ENCODE measurements around the gene FOXP2. TPM values are rescaled to one million over a fixed set of nuclear protein-coding genes. Genes with fewer than 3 reads are reported as not detected.

The FOXP2 gene
- polyA plus RNA-seq, 3 donors, result not detected

DNA sequence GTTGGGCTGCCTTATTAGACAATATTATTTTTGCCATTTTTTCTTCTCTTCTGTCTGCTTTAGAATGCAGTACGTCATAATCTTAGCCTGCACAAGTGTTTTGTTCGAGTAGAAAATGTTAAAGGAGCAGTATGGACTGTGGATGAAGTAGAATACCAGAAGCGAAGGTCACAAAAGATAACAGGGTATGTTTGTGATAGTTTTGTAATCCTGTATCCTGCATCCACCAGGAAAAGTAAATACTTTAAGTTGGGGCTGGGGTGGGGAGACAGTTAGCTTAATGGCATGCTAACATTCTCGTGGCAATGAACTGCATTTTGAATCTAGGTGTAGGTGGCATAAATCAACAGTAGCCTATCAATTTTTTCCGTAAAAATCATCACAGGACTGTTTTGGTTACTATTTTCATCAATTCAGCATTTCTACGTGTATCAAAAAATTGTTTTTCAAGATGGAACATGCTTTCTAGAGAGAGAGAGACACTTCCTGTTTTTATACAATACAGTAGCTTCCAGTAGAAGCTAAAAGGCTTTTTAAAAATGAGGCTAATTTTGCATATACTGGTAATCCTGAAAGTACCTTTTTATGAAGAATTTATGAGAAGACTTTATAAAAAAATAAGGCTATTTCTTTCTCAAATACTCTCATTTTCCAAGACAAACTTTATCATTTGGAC, 247.5 kb downstream of the FOXP2 start:
- 100% methylated on average over 1 of the region's 6 CpGs for WGBS (ENCODE audit: insufficient coverage)
- no peaks in the 10 kb centered on the region for H3K9me3 Mint-ChIP-seq
- Histone ChIP-seq H4K20me1 (ENCODE audit: insufficient read depth, low read length) (no peaks in the 10 kb centered on the region), H3K27me3 (ENCODE audit: control insufficient read depth in 2 of 2, insufficient read depth in 2 of 2, low read length in 2 of 2) (no peaks in the 10 kb centered on the region), H3K36me3 (replicated peaks in 1 of 2; ENCODE audit: control insufficient read depth in 1 of 2, insufficient read depth in 2 of 2, low read length in 2 of 2) (no peaks in the 10 kb centered on the region), H3K9me3 (replicated peaks in 1 of 2; ENCODE audit: control insufficient read depth in 1 of 2, insufficient read depth in 1 of 2, low read length in 2 of 2) (no peaks in the 10 kb centered on the region), H3K4me2 (replicated peaks; ENCODE audit: extremely low read depth, low read length, poor library complexity, severe bottlenecking) (no peak overlapping the region), H3K79me2 (ENCODE audit: insufficient read depth, low read length) (no peaks in the 10 kb centered on the region), H3K9ac (ENCODE audit: insufficient read depth, low read length, poor library complexity, severe bottlenecking) (no peak overlapping the region), H3K4me1 (ENCODE audit: control insufficient read depth in 1 of 2, insufficient read depth in 2 of 2, low read length in 2 of 2) (no peaks in the 10 kb centered on the region), H3K27ac (ENCODE audit: low read depth in 1 of 2, low read length in 2 of 2) (no peak overlapping the region), H3K4me3 (replicated peaks in 1 of 3; ENCODE audit: low read depth in 2 of 3, low read length in 3 of 3) (no peak overlapping the region), H2AFZ (ENCODE audit: insufficient read depth, low read depth, low read length, poor library complexity, severe bottlenecking) (no peak overlapping the region)
- H3K36me3 Mint-ChIP-seq, result no peaks in the 10 kb centered on the region
- H3K27me3 Mint-ChIP-seq (ENCODE audit: low read depth in 3 of 3), result no peaks in the 10 kb centered on the region
- no peak overlapping the region for H3K4me3 Mint-ChIP-seq
- H3K27ac Mint-ChIP-seq, result no peak overlapping the region
- TF ChIP-seq, protein P1, sequence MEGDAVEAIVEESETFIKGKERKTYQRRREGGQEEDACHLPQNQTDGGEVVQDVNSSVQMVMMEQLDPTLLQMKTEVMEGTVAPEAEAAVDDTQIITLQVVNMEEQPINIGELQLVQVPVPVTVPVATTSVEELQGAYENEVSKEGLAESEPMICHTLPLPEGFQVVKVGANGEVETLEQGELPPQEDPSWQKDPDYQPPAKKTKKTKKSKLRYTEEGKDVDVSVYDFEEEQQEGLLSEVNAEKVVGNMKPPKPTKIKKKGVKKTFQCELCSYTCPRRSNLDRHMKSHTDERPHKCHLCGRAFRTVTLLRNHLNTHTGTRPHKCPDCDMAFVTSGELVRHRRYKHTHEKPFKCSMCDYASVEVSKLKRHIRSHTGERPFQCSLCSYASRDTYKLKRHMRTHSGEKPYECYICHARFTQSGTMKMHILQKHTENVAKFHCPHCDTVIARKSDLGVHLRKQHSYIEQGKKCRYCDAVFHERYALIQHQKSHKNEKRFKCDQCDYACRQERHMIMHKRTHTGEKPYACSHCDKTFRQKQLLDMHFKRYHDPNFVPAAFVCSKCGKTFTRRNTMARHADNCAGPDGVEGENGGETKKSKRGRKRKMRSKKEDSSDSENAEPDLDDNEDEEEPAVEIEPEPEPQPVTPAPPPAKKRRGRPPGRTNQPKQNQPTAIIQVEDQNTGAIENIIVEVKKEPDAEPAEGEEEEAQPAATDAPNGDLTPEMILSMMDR (IDR thresholded peaks at IDR 0.05), result no peak
- no peak for DNase-seq
- no peaks in the 10 kb centered on the region for H3K4me1 Mint-ChIP-seq
- intact Hi-C loops (cut with micrococcal nuclease), result no loop called here

DNA sequence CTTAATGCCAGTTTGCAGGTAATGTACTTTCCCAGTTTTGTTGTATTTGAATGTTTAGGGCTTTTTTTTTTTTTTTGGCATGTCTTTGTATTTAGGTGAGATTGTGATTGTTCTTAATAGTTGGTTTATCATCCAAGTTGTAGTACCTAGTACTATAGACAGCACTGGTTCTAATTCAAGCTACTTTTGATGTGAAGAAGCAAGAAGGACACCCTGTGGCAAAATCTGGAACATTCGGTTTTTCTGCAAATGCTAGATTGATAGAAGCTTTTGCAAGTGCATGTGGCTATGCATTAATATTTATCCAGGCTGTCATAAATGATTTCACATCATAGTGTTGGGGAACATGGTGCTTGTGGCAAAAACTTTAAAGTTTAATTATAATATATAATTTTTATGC, 248.9 kb downstream of the FOXP2 start:
- Histone ChIP-seq H2AFZ (ENCODE audit: insufficient read depth, low read depth, low read length, poor library complexity, severe bottlenecking) (no peak overlapping the region), H4K20me1 (ENCODE audit: insufficient read depth, low read length) (no peaks in the 10 kb centered on the region), H3K27ac (ENCODE audit: low read depth in 1 of 2, low read length in 2 of 2) (no peak overlapping the region), H3K79me2 (ENCODE audit: insufficient read depth, low read length) (no peaks in the 10 kb centered on the region), H3K9me3 (replicated peaks in 1 of 2; ENCODE audit: control insufficient read depth in 1 of 2, insufficient read depth in 1 of 2, low read length in 2 of 2) (no peaks in the 10 kb centered on the region), H3K36me3 (replicated peaks in 1 of 2; ENCODE audit: control insufficient read depth in 1 of 2, insufficient read depth in 2 of 2, low read length in 2 of 2) (no peaks in the 10 kb centered on the region), H3K4me3 (replicated peaks in 1 of 3; ENCODE audit: low read depth in 2 of 3, low read length in 3 of 3) (no peak overlapping the region), H3K27me3 (ENCODE audit: control insufficient read depth in 2 of 2, insufficient read depth in 2 of 2, low read length in 2 of 2) (no peaks in the 10 kb centered on the region), H3K4me2 (replicated peaks; ENCODE audit: extremely low read depth, low read length, poor library complexity, severe bottlenecking) (no peak overlapping the region), H3K4me1 (ENCODE audit: control insufficient read depth in 1 of 2, insufficient read depth in 2 of 2, low read length in 2 of 2) (no peaks in the 10 kb centered on the region), H3K9ac (ENCODE audit: insufficient read depth, low read length, poor library complexity, severe bottlenecking) (no peak overlapping the region)
- TF ChIP-seq, protein P1 (IDR thresholded peaks at IDR 0.05), result no peak
- DNase-seq, result no peak
- Mint-ChIP-seq H3K27me3 (ENCODE audit: low read depth in 3 of 3) (no peaks in the 10 kb centered on the region), H3K27ac (no peak overlapping the region), H3K4me3 (no peak overlapping the region), H3K36me3 (no peaks in the 10 kb centered on the region), H3K9me3 (no peaks in the 10 kb centered on the region), H3K4me1 (no peaks in the 10 kb centered on the region)
- intact Hi-C loops (cut with micrococcal nuclease), result no loop called here
- WGBS (ENCODE audit: insufficient coverage), result no CpG with 5 or more reads among the region's 1 CpG
